ENCODE data around the gene UBE2H. TPM values are rescaled to one million over a fixed set of nuclear protein-coding genes. Genes with fewer than 3 reads are reported as not detected.

UBE2H gene
- total RNA-seq, 3 donors from 2014 or later (not counting 1 experiment from before 2014, with no cell fraction given) = 80.9 to 86.9 (median 83.1) TPM

DNA sequence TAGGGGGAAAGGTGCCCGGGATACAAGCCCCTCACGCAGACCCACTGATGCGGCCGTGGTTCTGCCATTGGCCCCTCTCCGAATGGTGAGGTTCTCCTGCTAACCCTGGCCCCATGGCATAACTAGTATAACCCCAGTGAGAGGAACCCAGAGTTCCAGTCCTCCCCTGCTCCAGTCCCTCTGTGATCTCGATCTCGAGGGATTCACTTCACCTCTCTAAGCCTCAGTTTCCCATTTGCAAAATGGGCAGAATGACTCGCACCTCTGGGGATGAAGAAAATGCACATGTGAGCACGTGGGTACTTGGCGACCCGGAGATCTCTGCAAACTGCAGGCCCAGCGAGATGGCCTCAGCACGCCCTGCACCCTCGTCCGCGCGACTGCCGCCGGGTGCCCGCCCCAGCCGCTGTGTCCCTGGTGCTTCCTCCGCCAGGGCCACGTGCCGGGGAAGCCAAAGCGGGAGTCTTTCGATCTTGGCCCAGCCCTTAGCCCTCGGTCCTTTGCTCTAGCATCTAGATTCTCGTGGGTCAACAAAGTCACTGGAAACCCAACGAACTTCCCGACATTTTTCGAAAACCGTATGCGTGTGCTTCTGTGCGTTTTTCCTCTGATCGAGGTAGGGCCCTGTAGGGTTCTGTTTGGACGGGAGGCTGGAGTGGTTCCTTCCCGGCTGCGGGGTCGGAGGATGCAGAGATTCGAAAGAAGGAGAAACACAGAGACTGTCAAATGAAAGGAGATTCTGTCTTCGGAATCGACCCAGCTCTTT lies 169.8 kb downstream of the UBE2H start:
- TF ChIP-seq, protein P1, sequence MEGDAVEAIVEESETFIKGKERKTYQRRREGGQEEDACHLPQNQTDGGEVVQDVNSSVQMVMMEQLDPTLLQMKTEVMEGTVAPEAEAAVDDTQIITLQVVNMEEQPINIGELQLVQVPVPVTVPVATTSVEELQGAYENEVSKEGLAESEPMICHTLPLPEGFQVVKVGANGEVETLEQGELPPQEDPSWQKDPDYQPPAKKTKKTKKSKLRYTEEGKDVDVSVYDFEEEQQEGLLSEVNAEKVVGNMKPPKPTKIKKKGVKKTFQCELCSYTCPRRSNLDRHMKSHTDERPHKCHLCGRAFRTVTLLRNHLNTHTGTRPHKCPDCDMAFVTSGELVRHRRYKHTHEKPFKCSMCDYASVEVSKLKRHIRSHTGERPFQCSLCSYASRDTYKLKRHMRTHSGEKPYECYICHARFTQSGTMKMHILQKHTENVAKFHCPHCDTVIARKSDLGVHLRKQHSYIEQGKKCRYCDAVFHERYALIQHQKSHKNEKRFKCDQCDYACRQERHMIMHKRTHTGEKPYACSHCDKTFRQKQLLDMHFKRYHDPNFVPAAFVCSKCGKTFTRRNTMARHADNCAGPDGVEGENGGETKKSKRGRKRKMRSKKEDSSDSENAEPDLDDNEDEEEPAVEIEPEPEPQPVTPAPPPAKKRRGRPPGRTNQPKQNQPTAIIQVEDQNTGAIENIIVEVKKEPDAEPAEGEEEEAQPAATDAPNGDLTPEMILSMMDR (IDR thresholded peaks at IDR 0.05) = no peak
- 9% methylated on average over 42 of the region's 42 CpGs for WGBS (ENCODE audit: insufficient coverage)
- ATAC-seq (no peak), DNase-seq (peak in 1 of 2 donors; percentile 28)
- Histone ChIP-seq H3K4me1 (ENCODE audit: control insufficient read depth, insufficient read depth, low read length) (peaks cover 68% of the 10 kb centered on the region), H3K4me3 (ENCODE audit: low read length) (no peak overlapping the region), H3K27me3 (ENCODE audit: control insufficient read depth, insufficient read depth, low read length) (peaks cover 67% of the 10 kb centered on the region), H3K27ac (ENCODE audit: low read length) (no peak overlapping the region), H3K36me3 (ENCODE audit: control insufficient read depth, insufficient read depth, low read length) (no peaks in the 10 kb centered on the region), H3K9me3 (ENCODE audit: control insufficient read depth, insufficient read depth, low read length) (no peaks in the 10 kb centered on the region)
- H3K27me3 Mint-ChIP-seq (ENCODE audit: low read depth in 2 of 2) = peaks cover 58 to 67% of the 10 kb centered on the region in 2 donors
- H3K36me3 Mint-ChIP-seq = no peaks in the 10 kb centered on the region
- H3K9me3 Mint-ChIP-seq = no peaks in the 10 kb centered on the region
- H3K4me1 Mint-ChIP-seq = peaks cover 31 to 49% of the 10 kb centered on the region in 2 donors
- peak overlapping the region; percentile 74 for H3K4me3 Mint-ChIP-seq
- intact Hi-C loops (cut with micrococcal nuclease) = no loop called here
- no peak overlapping the region for H3K27ac Mint-ChIP-seq

DNA sequence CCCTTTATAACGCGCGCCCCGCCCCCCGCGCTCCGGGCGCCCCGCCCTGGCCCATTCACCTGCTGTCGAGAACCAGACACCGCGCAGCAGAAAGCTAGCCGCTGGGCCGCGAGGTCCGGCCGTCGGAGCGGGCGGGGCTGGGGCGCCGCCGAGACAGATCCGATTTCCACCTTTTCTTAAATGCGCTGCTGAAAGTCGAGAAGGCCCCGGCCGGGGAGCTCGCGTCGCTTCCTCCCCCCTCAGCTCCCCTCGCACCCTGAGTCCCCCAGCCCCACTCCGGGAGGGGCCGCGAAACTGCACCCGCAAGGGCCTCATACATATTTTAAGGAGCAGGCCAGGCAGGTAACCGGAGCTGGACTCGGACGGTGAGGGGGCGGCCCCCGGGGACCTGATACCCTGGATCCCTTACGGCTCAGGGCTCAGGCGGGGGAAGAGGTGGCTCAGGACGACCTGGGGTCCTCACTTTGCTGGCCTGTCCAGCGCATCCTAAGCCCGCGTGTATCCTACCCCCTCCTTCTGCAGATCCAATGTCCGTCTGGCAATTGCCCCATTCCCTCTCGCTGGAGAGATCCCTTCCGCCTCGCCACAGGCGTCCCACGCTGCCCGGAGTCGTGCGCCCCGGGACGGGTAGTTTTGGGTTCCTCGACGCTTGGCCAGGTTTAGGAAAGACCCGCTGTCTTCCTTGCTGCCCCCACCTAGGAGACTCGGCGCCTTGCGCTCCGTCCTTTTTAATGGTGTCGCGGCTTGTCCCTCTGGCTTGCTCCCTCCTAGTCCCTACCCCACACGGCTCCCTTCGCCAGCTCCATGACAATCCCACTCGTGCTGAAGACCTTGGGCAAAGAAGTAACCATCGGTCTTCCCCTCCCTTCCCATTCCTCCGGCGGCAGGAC lies 170.6 kb downstream of the UBE2H start:
- intact Hi-C loops (cut with micrococcal nuclease) = no loop called here
- no peaks in the 10 kb centered on the region for H3K36me3 Mint-ChIP-seq
- TF ChIP-seq, protein P1 (IDR thresholded peaks at IDR 0.05) = no peak

GRCh38 chr7:129780974-129781927 lies 171.5 kb downstream of the UBE2H start:
- ATAC-seq = no peak
- peak overlapping the region; percentile 24 for H3K4me3 ChIP-seq (ENCODE audit: low read length)
- H3K27ac Mint-ChIP-seq = no peak overlapping the region
- no peaks in the 10 kb centered on the region for H3K9me3 Mint-ChIP-seq
- H3K27me3 Mint-ChIP-seq (ENCODE audit: low read depth in 2 of 2) = peaks cover 51 to 60% of the 10 kb centered on the region in 2 donors
- no peak overlapping the region for H3K27ac ChIP-seq (ENCODE audit: low read length)
- no peaks in the 10 kb centered on the region for H3K9me3 ChIP-seq (ENCODE audit: control insufficient read depth, insufficient read depth, low read length)
- H3K36me3 Mint-ChIP-seq = no peaks in the 10 kb centered on the region
- WGBS (ENCODE audit: insufficient coverage) = 3% methylated on average over 54 of the region's 55 CpGs
- intact Hi-C loops (cut with micrococcal nuclease) = no loop called here
- H3K27me3 ChIP-seq (ENCODE audit: control insufficient read depth, insufficient read depth, low read length) = peaks cover 69% of the 10 kb centered on the region
- H3K4me3 Mint-ChIP-seq = peak overlapping the region; percentile 83
- H3K4me1 Mint-ChIP-seq = peaks cover 31 to 46% of the 10 kb centered on the region in 2 donors
- peak in 1 of 2 donors; percentile 36 for DNase-seq
- TF ChIP-seq, protein P1 (IDR thresholded peaks at IDR 0.05) = no peak
- no peaks in the 10 kb centered on the region for H3K36me3 ChIP-seq (ENCODE audit: control insufficient read depth, insufficient read depth, low read length)
- H3K4me1 ChIP-seq (ENCODE audit: control insufficient read depth, insufficient read depth, low read length) = peaks cover 68% of the 10 kb centered on the region

More for the DNA sequence above, 170.6 kb downstream of the UBE2H start:
- H3K27me3 ChIP-seq (ENCODE audit: control insufficient read depth, insufficient read depth, low read length) = peaks cover 69% of the 10 kb centered on the region
- H3K27me3 Mint-ChIP-seq (ENCODE audit: low read depth in 2 of 2) = peaks cover 60 to 67% of the 10 kb centered on the region in 2 donors
- peaks cover 31 to 49% of the 10 kb centered on the region in 2 donors for H3K4me1 Mint-ChIP-seq
- no peak for ATAC-seq
- no peak overlapping the region for H3K27ac ChIP-seq (ENCODE audit: low read length)
- no peak overlapping the region for H3K4me3 ChIP-seq (ENCODE audit: low read length)
- H3K27ac Mint-ChIP-seq = no peak overlapping the region
- peak overlapping the region; percentile 74 for H3K4me3 Mint-ChIP-seq
- DNase-seq = peak in 1 of 2 donors; percentile 28
- H3K36me3 ChIP-seq (ENCODE audit: control insufficient read depth, insufficient read depth, low read length) = no peaks in the 10 kb centered on the region
- 5% methylated on average over 73 of the region's 73 CpGs for WGBS (ENCODE audit: insufficient coverage)
- no peaks in the 10 kb centered on the region for H3K9me3 Mint-ChIP-seq
- H3K4me1 ChIP-seq (ENCODE audit: control insufficient read depth, insufficient read depth, low read length) = peaks cover 68% of the 10 kb centered on the region
- H3K9me3 ChIP-seq (ENCODE audit: control insufficient read depth, insufficient read depth, low read length) = no peaks in the 10 kb centered on the region

Other genes starting within 250 kb of the UBE2H start
- 1 to 10 TPM; 7.8 to 8.9 (median 7.9) TPM for gene ZC3HC1, start 98.4 kb upstream of the UBE2H start, total RNA-seq
- 10 to 100 TPM; 13.6 to 23.2 (median 21.9) TPM for gene KLHDC10, start 117.6 kb upstream of the UBE2H start, total RNA-seq